Upper lobe of left lung (tissue), 6 donors: ENCODE data around the gene BNC2. TPM values are rescaled to one million over a fixed set of nuclear protein-coding genes. Genes with fewer than 3 reads are reported as not detected.
A peak's percentile ranks its signal among the peaks of the same experiment; 100 is the strongest.

Experiments used
- ATAC-seq, 2 donors: fragments of 200-7000 bp; cut with Tn5 transposase; one replicate each; pipeline ENCODE4 v1.9.1; 2022; ENCODE audit warnings: mild to moderate bottlenecking in 2 of 2, moderate library complexity in 2 of 2; ENCODE audit not compliant: low FRiP score in 2 of 2
- DNase-seq, 2 donors: peaks; one replicate each; pipeline ENCODE4 v3.0.0-alpha.2; 2019 to 2020
- H3K27ac ChIP-seq, 4 donors: fragments of 200-600 bp; sonication (generic); one replicate each; pipeline ENCODE4 v1.5.1; 2016 to 2019
- H3K27me3 ChIP-seq, 4 donors: fragments of 200-600 bp; sonication (generic); one replicate each; pipeline ENCODE4 v1.5.1; 2017 to 2019
- H3K36me3 ChIP-seq, 4 donors: fragments of 200-600 bp; sonication (generic); one replicate each; pipeline ENCODE4 v1.5.1; 2016 to 2019
- H3K4me1 ChIP-seq, 4 donors: fragments of 200-600 bp; sonication (generic); one replicate each; pipeline ENCODE4 v1.5.1; 2018 to 2019
- H3K4me3 ChIP-seq, 4 donors: fragments of 200-600 bp; sonication (generic); one replicate each; pipeline ENCODE4 v1.5.1; 2017 to 2019; ENCODE audit warnings: mild to moderate bottlenecking in 2 of 4, moderate library complexity in 1 of 4
- H3K9me3 ChIP-seq, 4 donors: fragments of 200-600 bp; sonication (generic); one replicate each; pipeline ENCODE4 v1.5.1; 2018 to 2019
- CTCF ChIP-seq, 6 experiments: fragments of 450-650 bp in 4 of 6; fragments of 200-600 bp in 2 of 6; sonication (generic) in 2 of 6; IDR thresholded peaks; one replicate each; pipeline ENCODE4 v1.5.1; 2016 to 2019; ENCODE audit warnings: antibody characterized with exemption in 6 of 6
- EP300 ChIP-seq, 4 donors: sonication (generic); formaldehyde crosslinking; IDR thresholded peaks; one replicate each; pipeline ENCODE4 v1.5.1; 2017; ENCODE audit warnings: antibody characterized with exemption in 4 of 4, control low read depth in 2 of 4
- POLR2A ChIP-seq, 4 donors: fragments of 450-650 bp; IDR thresholded peaks; one replicate each; pipeline ENCODE4 v1.5.1; 2016 to 2017; ENCODE audit warnings: antibody characterized with exemption in 4 of 4, mild to moderate bottlenecking in 2 of 4
- POLR2AphosphoS5 ChIP-seq, 2 donors: sonication (generic); formaldehyde crosslinking; IDR thresholded peaks; one replicate each; pipeline ENCODE4 v1.5.1; 2017; ENCODE audit warnings: antibody characterized with exemption in 2 of 2
- WGBS, 2 donors: methylation state at CpG; one replicate each; pipeline ENCODE4 v1.1.5; 2017 to 2018; 5-methylcytosine and 5-hydroxymethylcytosine counted together
- total RNA-seq, 6 donors: library from RNA; depleted of rRNA in 4 of 6; stranded (reverse); fragments of >200 nt in 4 of 6; gene quantifications; one replicate each; pipeline versions ENCODE4 v1.1.0 to v1.2.1, GENCODE V29; 2016 to 2021
- donor health status: DM: no; HTN: no; CAD: no; lungs with moderate emphysema.
- donor health status: DM: no; HTN: yes; CAD: no; lungs with severe emphysema.

The BNC2 gene
- total RNA-seq, 6 donors from 2014 or later, result 4.6 to 21.7 (median 10.7) TPM

GRCh38 chr9:16868701-16869100 lies 1.8 kb downstream of the BNC2 start:
- ATAC-seq (no peak), DNase-seq (no peak)
- Histone ChIP-seq H3K27ac (no peak overlapping the region), H3K36me3 (no peaks in the 10 kb centered on the region), H3K4me1 (peaks cover 7 to 25% (median 12%) of the 10 kb centered on the region in 4 donors), H3K27me3 (peaks cover 0 to 6% (median 0%) of the 10 kb centered on the region in 4 donors), H3K4me3 (peak overlapping the region in 1 of 4 donors; percentile 68), H3K9me3 (no peaks in the 10 kb centered on the region)
- TF ChIP-seq POLR2AphosphoS5 (IDR thresholded peaks at IDR 0.05), result no peak
- no peak for TF ChIP-seq POLR2A (IDR thresholded peaks at IDR 0.05)
- no peak for TF ChIP-seq EP300 (IDR thresholded peaks at IDR 0.05)
- TF ChIP-seq CTCF (IDR thresholded peaks at IDR 0.05), result no peak
- WGBS, 2 donors, result 69 to 84% methylated on average over 5 of the region's 5 CpGs

DNA sequence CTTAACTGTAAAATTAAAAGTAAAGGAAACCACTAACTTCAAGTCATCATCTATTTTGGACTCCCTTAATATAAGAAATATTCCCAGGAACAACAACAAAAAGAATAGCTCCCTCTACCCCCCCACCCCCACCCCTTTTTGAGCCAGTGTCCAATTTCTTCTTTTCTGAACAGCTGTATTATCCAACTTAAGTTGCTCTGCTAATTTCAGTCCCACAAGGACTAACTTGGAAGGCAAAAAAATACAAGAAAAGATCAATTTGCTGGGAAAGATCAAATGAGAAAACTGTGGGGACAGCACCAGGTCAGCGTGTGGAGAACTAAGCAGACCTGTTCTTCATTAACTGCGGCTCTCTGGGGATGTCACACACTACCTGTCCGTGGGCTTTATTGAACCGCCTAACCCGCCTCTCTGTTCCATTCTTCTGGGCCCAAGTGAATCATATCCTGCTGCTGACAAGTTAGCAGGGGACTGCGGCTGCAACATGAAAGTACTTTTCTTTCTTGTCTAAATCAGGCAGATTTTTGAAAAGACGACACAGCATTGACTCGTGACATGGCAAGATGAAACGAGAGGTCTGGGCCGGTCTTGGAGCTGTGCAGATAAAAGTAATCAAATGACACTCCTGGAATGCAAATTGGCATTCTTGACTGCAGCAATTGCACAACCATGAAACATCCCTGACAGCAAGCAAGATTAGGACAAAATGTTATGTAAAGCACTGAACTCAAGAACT lies 2.7 kb downstream of the BNC2 start:
- 53 to 67% methylated on average over 10 of the region's 10 CpGs for whole genome bisulfite sequencing, 2 donors
- H3K36me3 ChIP-seq, result no peaks in the 10 kb centered on the region
- peaks cover 7 to 25% (median 12%) of the 10 kb centered on the region in 4 donors for H3K4me1 ChIP-seq
- peak in 1 of 2 donors; percentile 46 for ATAC-seq
- no peak for DNase-seq
- H3K27ac ChIP-seq, result peak overlapping the region in 2 of 4 donors; percentile 52 to 58
- TF ChIP-seq POLR2AphosphoS5 (IDR thresholded peaks at IDR 0.05) (no peak), POLR2A (IDR thresholded peaks at IDR 0.05) (no peak), EP300 (IDR thresholded peaks at IDR 0.05) (no peak), CTCF (IDR thresholded peaks at IDR 0.05) (no peak)
- no peaks in the 10 kb centered on the region for H3K9me3 ChIP-seq
- H3K4me3 ChIP-seq, result peak overlapping the region in 2 of 4 donors; percentile 4 to 7
- H3K27me3 ChIP-seq, result peaks cover 0 to 6% (median 0%) of the 10 kb centered on the region in 4 donors

GRCh38 chr9:16866587-16866986 lies 3.9 kb downstream of the BNC2 start:
- TF ChIP-seq CTCF (IDR thresholded peaks at IDR 0.05) (no peak), POLR2AphosphoS5 (IDR thresholded peaks at IDR 0.05) (no peak), EP300 (IDR thresholded peaks at IDR 0.05) (no peak), POLR2A (IDR thresholded peaks at IDR 0.05) (no peak)
- H3K36me3 ChIP-seq, result no peaks in the 10 kb centered on the region

DNA sequence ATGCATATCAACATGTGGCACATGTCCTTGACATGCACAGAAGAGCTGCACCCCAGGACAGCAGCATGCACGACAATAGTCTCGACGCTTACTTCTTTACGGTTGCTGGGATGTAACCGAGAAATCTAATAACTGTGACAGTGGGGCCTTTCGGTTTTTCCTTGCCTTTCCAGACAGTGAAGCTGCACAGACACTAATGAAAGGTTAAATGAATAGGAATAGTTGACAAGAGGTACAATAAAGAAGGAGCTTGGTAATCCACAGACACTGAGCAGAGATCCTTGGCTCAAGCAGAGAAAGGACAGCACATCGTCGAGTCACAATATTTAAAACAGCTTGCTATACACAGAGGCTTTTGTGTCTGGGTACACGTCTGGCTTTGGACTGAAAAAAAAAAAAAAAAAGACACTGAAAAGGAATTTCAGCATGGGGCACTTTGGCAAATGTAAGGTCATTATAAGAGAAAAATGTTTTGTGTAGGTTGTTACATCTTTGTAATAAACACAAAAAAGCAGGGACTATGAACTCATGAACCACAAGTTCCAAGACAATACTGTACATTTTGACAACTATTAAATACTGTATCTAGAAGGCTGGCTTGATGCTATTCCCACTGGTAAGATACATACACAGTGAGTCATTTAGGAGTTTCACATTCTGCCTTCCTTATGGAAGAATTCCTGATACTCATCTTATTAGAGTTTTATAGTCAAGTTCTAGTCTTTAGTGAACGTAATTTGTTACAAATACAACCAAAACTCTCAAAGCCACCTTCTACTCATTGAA lies 5.6 kb downstream of the BNC2 start:
- DNase-seq (no peak), ATAC-seq (no peak)
- H3K27me3 ChIP-seq, result no peaks in the 10 kb centered on the region
- H3K9me3 ChIP-seq, result no peaks in the 10 kb centered on the region
- peaks cover 0 to 2% (median 2%) of the 10 kb centered on the region in 4 donors for H3K4me1 ChIP-seq
- 85 to 86% methylated on average over 10 of the region's 10 CpGs for WGBS, 2 donors
- no peak for TF ChIP-seq POLR2A (IDR thresholded peaks at IDR 0.05)
- TF ChIP-seq POLR2AphosphoS5 (IDR thresholded peaks at IDR 0.05), result no peak
- no peak for TF ChIP-seq CTCF (IDR thresholded peaks at IDR 0.05)
- no peak for TF ChIP-seq EP300 (IDR thresholded peaks at IDR 0.05)
- no peak overlapping the region for H3K4me3 ChIP-seq
- H3K36me3 ChIP-seq, result no peaks in the 10 kb centered on the region
- H3K27ac ChIP-seq, result peak overlapping the region in 1 of 4 donors; percentile 5

More at GRCh38 chr9:16866587-16866986, 3.9 kb downstream of the BNC2 start:
- ATAC-seq (no peak), DNase-seq (no peak)
- peaks cover 0 to 6% (median 0%) of the 10 kb centered on the region in 4 donors for H3K27me3 ChIP-seq
- peaks cover 7 to 19% (median 10%) of the 10 kb centered on the region in 4 donors for H3K4me1 ChIP-seq
- H3K9me3 ChIP-seq, result no peaks in the 10 kb centered on the region
- no peak overlapping the region for H3K4me3 ChIP-seq
- 72 to 76% methylated on average over 2 of the region's 2 CpGs for WGBS, 2 donors
- H3K27ac ChIP-seq, result peak overlapping the region in 1 of 4 donors; percentile 55
